ENCODE data around the gene HPDL.

GRCh38 chr1:45348609-45348965 is 21.9 kb downstream of the HPDL start:
- TF ChIP-seq, protein P1, sequence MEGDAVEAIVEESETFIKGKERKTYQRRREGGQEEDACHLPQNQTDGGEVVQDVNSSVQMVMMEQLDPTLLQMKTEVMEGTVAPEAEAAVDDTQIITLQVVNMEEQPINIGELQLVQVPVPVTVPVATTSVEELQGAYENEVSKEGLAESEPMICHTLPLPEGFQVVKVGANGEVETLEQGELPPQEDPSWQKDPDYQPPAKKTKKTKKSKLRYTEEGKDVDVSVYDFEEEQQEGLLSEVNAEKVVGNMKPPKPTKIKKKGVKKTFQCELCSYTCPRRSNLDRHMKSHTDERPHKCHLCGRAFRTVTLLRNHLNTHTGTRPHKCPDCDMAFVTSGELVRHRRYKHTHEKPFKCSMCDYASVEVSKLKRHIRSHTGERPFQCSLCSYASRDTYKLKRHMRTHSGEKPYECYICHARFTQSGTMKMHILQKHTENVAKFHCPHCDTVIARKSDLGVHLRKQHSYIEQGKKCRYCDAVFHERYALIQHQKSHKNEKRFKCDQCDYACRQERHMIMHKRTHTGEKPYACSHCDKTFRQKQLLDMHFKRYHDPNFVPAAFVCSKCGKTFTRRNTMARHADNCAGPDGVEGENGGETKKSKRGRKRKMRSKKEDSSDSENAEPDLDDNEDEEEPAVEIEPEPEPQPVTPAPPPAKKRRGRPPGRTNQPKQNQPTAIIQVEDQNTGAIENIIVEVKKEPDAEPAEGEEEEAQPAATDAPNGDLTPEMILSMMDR (IDR thresholded peaks at IDR 0.05; ENCODE audit: insufficient read depth, low read depth, low read length), result no peak
- no peak for TF ChIP-seq EZH2 (IDR thresholded peaks at IDR 0.05; ENCODE audit: insufficient read depth, low read length)

Measured in astrocyte (in vitro differentiated cells and primary cell).